Thyroid gland (tissue), 4 donors: ENCODE data around the gene EHBP1. TPM values are rescaled to one million over a fixed set of nuclear protein-coding genes. Genes with fewer than 3 reads are reported as not detected.

Experiments used
- DNase-seq, 2 donors: peaks; one replicate each; pipeline ENCODE4 v3.0.0-alpha.2; 2019
- H3K27ac ChIP-seq, 3 donors: fragments of 200-600 bp; sonication (generic); 1 replicate in 2 of 3; 2 replicates in 1 of 3; pipeline ENCODE4 v1.5.1; 2016 to 2019; ENCODE audit warnings: mild to moderate bottlenecking in 1 of 3, moderate library complexity in 1 of 3
- H3K27me3 ChIP-seq: fragments of 200-600 bp; sonication (generic); one replicate; pipeline ENCODE4 v1.5.1; 2019
- H3K36me3 ChIP-seq, 2 donors: fragments of 200-600 bp; sonication (generic); one replicate each; pipeline ENCODE4 v1.5.1; 2016 to 2019
- H3K4me1 ChIP-seq, 2 donors: fragments of 200-600 bp; sonication (generic); one replicate each; pipeline ENCODE4 v1.5.1; 2017 to 2019
- H3K4me3 ChIP-seq, 3 donors: fragments of 200-600 bp; sonication (generic); replicated peaks in 1 of 3; 1 replicate in 2 of 3; 2 replicates in 1 of 3; pipeline ENCODE4 v1.5.1; 2016; ENCODE audit warnings: mild to moderate bottlenecking in 1 of 3
- H3K9me3 ChIP-seq: fragments of 200-600 bp; sonication (generic); one replicate; pipeline ENCODE4 v1.5.1; 2017
- CTCF ChIP-seq, 6 experiments: fragments of 200-600 bp in 3 of 6; fragments of 450-650 bp in 3 of 6; sonication (generic) in 3 of 6; IDR thresholded peaks; one replicate each; pipeline ENCODE4 v1.5.1; 2016 to 2019; ENCODE audit warnings: antibody characterized with exemption in 6 of 6, mild to moderate bottlenecking in 2 of 6, inconsistent platforms in 1 of 6, moderate library complexity in 1 of 6
- POLR2A ChIP-seq, 2 donors: fragments of 450-650 bp; IDR thresholded peaks; one replicate each; pipeline ENCODE4 v1.6.1; 2017; ENCODE audit warnings: antibody characterized with exemption in 2 of 2, mild to moderate bottlenecking in 2 of 2, moderate library complexity in 1 of 2
- WGBS, 2 donors: methylation state at CpG; one replicate each; pipeline ENCODE4 v1.1.5; 2017; 5-methylcytosine and 5-hydroxymethylcytosine counted together
- intact Hi-C: fragments of 100-400 bp; cut with DNase I; formaldehyde crosslinking; loops from one replicate; pipeline ENCODE4 v1.15.1; 2023
- total RNA-seq, 4 donors: library from RNA; depleted of rRNA; stranded (reverse); fragments of >200 nt; gene quantifications; one replicate each; pipeline ENCODE4 v1.2.3, GENCODE V29; 2016

Gene EHBP1
- 10 to 100 TPM; 49.9 to 68.8 (median 57.0) TPM for total RNA-seq

- H3K9me3 ChIP-seq: no peaks in the 10 kb centered on the region
- peaks cover 22 to 27% of the 10 kb centered on the region in 2 donors for H3K4me1 ChIP-seq
- 0 to 1% methylated on average over 34 to 35 of the region's 45 CpGs for WGBS, 2 donors
- H3K27ac ChIP-seq: peak within 1 kb of the TSS; percentile 80 to 91 (median 91)
- TF ChIP-seq POLR2A (IDR thresholded peaks at IDR 0.05): peak in 1 of 2 donors; percentile 97
- no peak for TF ChIP-seq CTCF (IDR thresholded peaks at IDR 0.05)
- DNase-seq: peak; percentile 99
- intact Hi-C loops: loop anchor here (10.0 kb wide), 1 partner anchor 240 kb away; no protein-coding TSS in a partner anchor
- H3K4me3 ChIP-seq: peak within 1 kb of the TSS; percentile 5 to 89 (median 87)
- no peaks in the 10 kb centered on the region for H3K36me3 ChIP-seq
- H3K27me3 ChIP-seq: no peaks in the 10 kb centered on the region
Measured at GRCh38 chr2:62705007-62705829, at the start of gene EHBP1. EHBP1 (plus strand) TSS chr2:62705713; CDS start chr2:62707192, 1,479 bp downstream.

DNA sequence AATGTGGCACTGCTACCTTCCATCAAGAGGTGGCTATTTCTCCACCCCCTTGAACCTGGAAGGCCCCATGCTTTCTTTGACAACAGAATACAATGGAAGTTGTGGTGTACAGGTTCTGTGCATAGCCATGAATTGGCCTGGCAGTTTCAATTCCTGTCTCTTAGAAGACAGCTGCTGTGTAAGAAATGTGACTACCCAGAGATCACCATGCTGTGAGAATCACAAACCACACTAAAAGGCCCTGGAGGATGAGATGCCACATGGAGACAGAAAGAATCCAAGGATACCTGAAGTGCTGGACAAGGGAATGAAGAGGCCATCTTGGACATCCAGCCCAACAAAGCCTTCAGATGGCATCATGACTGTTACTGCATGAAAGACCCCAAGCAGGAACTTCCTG, 47.7 kb upstream of the EHBP1 start:
- no peaks in the 10 kb centered on the region for H3K27me3 ChIP-seq
- TF ChIP-seq POLR2A (IDR thresholded peaks at IDR 0.05): no peak
- TF ChIP-seq CTCF (IDR thresholded peaks at IDR 0.05): no peak
- intact Hi-C loops: no loop called here
- no peaks in the 10 kb centered on the region for H3K9me3 ChIP-seq
- peaks cover 3 to 4% of the 10 kb centered on the region in 2 donors for H3K4me1 ChIP-seq
- H3K4me3 ChIP-seq: no peak overlapping the region
- no peak for DNase-seq
- H3K36me3 ChIP-seq: no peaks in the 10 kb centered on the region
- no peak overlapping the region for H3K27ac ChIP-seq

DNA sequence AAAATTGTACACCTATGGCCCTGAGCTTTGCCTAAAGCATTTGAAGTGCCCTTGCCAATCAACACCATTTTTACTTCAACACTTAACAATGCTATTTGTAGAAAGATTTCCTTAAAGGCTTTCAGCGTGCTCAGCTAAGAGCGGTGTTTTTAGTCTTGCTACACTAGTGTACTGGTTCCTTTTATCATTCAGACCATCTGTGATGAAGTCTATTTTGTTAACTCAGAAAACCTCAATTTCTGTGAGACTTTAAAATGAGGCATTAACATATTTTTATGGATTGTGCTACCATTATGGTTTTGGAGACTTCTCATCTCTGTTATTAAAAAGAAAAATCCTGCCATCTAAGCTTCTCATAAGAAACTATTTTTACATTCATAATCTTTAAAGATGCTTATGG, 46.6 kb upstream of the EHBP1 start:
- Histone ChIP-seq H3K9me3 (no peaks in the 10 kb centered on the region), H3K4me3 (no peak overlapping the region), H3K36me3 (no peaks in the 10 kb centered on the region), H3K27ac (no peak overlapping the region), H3K27me3 (no peaks in the 10 kb centered on the region), H3K4me1 (peaks cover 11 to 15% of the 10 kb centered on the region in 2 donors)
- DNase-seq: no peak
- 90 to 93% methylated on average over 2 of the region's 2 CpGs for WGBS, 2 donors
- TF ChIP-seq POLR2A (IDR thresholded peaks at IDR 0.05) (no peak), CTCF (IDR thresholded peaks at IDR 0.05) (no peak)
- intact Hi-C loops: no loop called here

DNA sequence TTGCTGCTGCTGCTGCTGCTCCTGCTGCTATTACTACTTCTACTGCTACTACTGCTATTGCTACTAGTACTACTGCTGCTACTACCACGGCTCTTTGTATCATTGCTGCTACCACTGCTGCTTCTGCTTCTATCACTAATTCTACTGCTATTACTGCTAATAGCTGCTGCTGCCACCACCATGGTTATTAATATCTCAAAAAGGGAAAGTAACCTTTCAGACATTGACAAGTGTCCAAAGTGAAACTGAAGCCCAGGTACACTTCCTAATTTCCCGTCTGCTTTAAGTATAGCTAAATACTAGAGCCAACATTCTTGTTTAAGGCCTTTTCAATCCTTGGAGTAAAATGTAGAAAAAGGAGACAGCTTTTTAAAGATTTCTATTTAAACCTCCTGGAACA, 45.4 kb upstream of the EHBP1 start:
- no peaks in the 10 kb centered on the region for H3K9me3 ChIP-seq
- 68 to 82% methylated on average over 2 of the region's 2 CpGs for WGBS, 2 donors
- no peak overlapping the region for H3K4me3 ChIP-seq
- H3K27me3 ChIP-seq: no peaks in the 10 kb centered on the region
- no peak for DNase-seq
- H3K4me1 ChIP-seq: peaks cover 20 to 25% of the 10 kb centered on the region in 2 donors
- TF ChIP-seq POLR2A (IDR thresholded peaks at IDR 0.05): no peak
- TF ChIP-seq CTCF (IDR thresholded peaks at IDR 0.05): no peak
- intact Hi-C loops: no loop called here
- H3K27ac ChIP-seq: no peak overlapping the region
- H3K36me3 ChIP-seq: no peaks in the 10 kb centered on the region

- Histone ChIP-seq H3K27ac (no peak overlapping the region), H3K36me3 (no peaks in the 10 kb centered on the region), H3K9me3 (no peaks in the 10 kb centered on the region), H3K27me3 (no peaks in the 10 kb centered on the region), H3K4me3 (no peak overlapping the region), H3K4me1 (peaks cover 21 to 25% of the 10 kb centered on the region in 2 donors)
- intact Hi-C loops: no loop called here
- 85 to 93% methylated on average over 2 of the region's 2 CpGs for WGBS, 2 donors
- TF ChIP-seq POLR2A (IDR thresholded peaks at IDR 0.05) (no peak), CTCF (IDR thresholded peaks at IDR 0.05) (no peak)
- no peak for DNase-seq
Measured at GRCh38 chr2:62660582-62661262, 44.8 kb upstream of the EHBP1 start.
